ENCODE data around the gene RAB31.

Gene RAB31

GRCh38 chr18:9737472-9738121 lies 29.5 kb downstream of the RAB31 start:
- DNase-seq (ENCODE audit: low read depth): no peak

GRCh38 chr18:9738266-9738969 lies 30.3 kb downstream of the RAB31 start:
- DNase-seq (ENCODE audit: low read depth): no peak

- no peak for DNase-seq (ENCODE audit: low read depth)
Observed at GRCh38 chr18:9739516-9739915, 31.4 kb downstream of the RAB31 start.

GRCh38 chr18:9740071-9740470 lies 32.0 kb downstream of the RAB31 start:
- no peak for DNase-seq (ENCODE audit: low read depth)

- no peak for DNase-seq (ENCODE audit: low read depth)
Observed at GRCh38 chr18:9741406-9741792, 33.3 kb downstream of the RAB31 start.

- DNase-seq (ENCODE audit: low read depth): no peak
Observed at GRCh38 chr18:9741793-9742523, 33.9 kb downstream of the RAB31 start.

- no peak for DNase-seq (ENCODE audit: low read depth)
Observed at GRCh38 chr18:9742524-9743131, 34.5 kb downstream of the RAB31 start.

GRCh38 chr18:9743200-9744016 lies 35.3 kb downstream of the RAB31 start:
- peak; percentile 98 for DNase-seq (ENCODE audit: low read depth)

GRCh38 chr18:9746958-9747357 lies 38.9 kb downstream of the RAB31 start:
- no peak for DNase-seq (ENCODE audit: low read depth)

- DNase-seq (ENCODE audit: low read depth): no peak
Observed at GRCh38 chr18:9749611-9750010, 41.5 kb downstream of the RAB31 start.

- no peak for DNase-seq (ENCODE audit: low read depth)
Observed at GRCh38 chr18:9750112-9750511, 42.0 kb downstream of the RAB31 start.

- no peak for DNase-seq (ENCODE audit: low read depth)
Observed at GRCh38 chr18:9750606-9751304, 42.7 kb downstream of the RAB31 start.

GRCh38 chr18:9751371-9752031 lies 43.4 kb downstream of the RAB31 start:
- no peak for DNase-seq (ENCODE audit: low read depth)

GRCh38 chr18:9753846-9754245 lies 45.7 kb downstream of the RAB31 start:
- DNase-seq (ENCODE audit: low read depth): peak; percentile 48

- DNase-seq (ENCODE audit: low read depth): no peak
Observed at GRCh38 chr18:9755110-9755509, 47.0 kb downstream of the RAB31 start.

GRCh38 chr18:9755615-9756014 lies 47.5 kb downstream of the RAB31 start:
- no peak for DNase-seq (ENCODE audit: low read depth)

- no peak for DNase-seq (ENCODE audit: low read depth)
Observed at GRCh38 chr18:9756271-9756932, 48.3 kb downstream of the RAB31 start.

- no peak for DNase-seq (ENCODE audit: low read depth)
Observed at GRCh38 chr18:9756933-9757470, 48.9 kb downstream of the RAB31 start.

- DNase-seq (ENCODE audit: low read depth): no peak
Observed at GRCh38 chr18:9757827-9758621, 49.9 kb downstream of the RAB31 start.

Data from HS-27A (cell line).